HG03159 (cell line): ENCODE measurements around the gene POPDC2.
"Not testable (repeated sequence)": the region's sequence is repeated elsewhere in the genome, so short reads cannot be mapped to it uniquely, and the experiment has no call there.

Experiments used
- ATAC-seq: cut with Tn5 transposase; IDR thresholded peaks from one replicate; pipeline ENCODE4 v1.9.1; 2021; ENCODE audit warnings: mild to moderate bottlenecking, moderate library complexity; ENCODE audit not compliant: unreplicated experiment

Gene POPDC2

GRCh38 chr3:119620899-119621298 is 39.5 kb downstream of the POPDC2 start:
- no peak for ATAC-seq

GRCh38 chr3:119619094-119619493 is 41.3 kb downstream of the POPDC2 start:
- no peak for ATAC-seq

DNA sequence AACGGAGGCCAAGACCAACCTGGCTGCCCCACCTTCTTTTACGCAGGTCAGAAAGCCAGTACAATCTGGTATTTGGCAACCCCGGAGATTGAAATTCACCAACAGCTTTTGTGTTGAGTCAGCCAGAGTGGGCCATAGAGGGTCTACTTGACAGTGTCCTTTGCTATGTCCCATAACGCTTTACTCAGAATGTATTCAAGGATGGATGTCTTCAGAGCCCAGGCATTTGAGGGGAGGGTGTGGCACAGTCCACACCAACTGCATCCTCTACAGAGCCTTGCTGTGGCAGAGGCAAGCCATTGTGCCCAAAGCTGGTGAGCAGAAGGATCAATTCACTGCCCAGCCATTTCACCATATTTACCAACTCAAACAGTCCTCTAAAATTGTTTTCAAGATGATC is 44.3 kb downstream of the POPDC2 start:
- ATAC-seq, result no peak

DNA sequence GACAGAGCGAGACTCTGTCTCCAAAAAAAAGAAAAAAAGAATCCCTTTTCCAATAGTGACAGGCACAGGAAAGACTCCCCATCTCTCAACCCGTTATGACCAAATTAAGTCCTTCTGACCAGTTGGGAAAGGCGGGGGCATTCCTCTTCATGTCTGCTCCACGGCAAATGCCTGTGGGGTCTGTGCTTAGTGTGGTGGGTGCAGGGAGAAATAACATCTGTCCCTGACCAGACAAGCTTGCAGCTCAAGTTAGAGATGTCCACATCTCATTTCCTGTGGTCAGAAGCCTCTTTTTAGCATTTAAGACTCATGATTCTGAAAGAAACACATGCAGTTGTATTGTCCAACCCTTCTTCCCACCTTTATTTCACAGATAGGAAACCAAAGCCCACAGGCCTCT is 46.5 kb downstream of the POPDC2 start:
- no peak for ATAC-seq

DNA sequence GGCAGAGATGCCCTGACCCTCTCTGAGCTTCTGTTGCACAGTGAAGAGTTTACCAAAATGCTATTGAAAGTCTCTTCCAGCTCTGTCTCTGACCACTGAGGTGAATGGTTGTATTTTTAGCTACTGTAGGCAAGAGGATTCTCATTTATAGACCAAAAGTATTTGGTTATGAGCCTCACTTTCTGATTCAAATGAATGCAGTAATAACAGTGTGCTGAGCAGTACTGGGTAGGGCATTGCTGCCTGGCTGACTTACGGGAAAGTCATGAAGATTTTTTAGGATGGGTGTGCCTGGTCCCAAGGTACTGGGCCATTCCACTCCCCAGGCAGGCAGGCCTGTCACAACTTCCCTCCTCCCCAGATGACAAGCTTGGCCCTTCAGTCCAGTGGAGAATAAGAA is 47.2 kb downstream of the POPDC2 start:
- no peak for ATAC-seq

GRCh38 chr3:119611664-119612063 is 48.7 kb downstream of the POPDC2 start:
- no peak for ATAC-seq

DNA sequence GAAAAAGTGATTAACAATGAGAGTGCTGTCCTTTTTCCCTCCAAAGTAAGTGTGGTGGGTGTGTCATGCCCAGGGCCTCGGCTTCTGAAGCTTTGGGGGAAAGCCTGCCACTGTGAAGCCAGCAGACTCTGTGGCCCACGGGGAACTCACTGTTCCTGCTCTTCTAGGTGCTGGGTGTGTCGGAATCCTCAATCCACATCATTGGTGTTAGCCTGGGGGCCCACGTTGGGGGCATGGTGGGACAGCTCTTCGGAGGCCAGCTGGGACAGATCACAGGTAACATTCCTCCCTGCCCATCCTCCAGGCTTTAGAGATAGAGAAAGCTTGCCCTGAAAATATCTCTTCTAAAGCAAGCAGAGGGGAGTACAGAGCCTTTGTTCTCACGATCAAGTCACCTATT is 51.1 kb downstream of the POPDC2 start:
- ATAC-seq, result no peak

DNA sequence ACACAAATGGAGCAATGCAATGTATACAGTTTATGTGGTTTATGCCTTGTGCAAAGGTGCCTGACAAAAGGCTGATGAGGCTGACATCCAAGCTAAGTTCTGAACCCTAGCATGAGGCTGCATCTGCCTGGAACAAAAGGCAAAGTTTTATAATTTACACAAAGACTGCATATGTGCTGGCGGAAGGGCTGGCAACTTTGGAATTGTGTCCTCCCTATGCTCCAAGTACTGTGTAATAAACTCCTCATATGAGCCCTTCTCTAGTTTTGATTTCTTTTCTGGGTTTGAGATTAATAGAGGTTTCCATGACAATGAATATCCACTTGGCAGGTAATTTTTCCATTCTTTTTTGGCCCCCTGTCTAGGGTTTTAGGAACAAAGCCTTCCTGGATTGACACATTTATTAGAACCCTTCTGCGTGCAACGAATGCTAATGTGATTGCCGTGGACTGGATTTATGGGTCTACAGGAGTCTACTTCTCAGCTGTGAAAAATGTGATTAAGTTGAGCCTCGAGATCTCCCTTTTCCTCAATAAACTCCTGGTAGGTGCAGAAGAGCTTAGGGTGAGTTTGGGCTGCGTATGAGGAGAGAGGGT is 51.9 kb downstream of the POPDC2 start:
- no peak for ATAC-seq

GRCh38 chr3:119604878-119605277 is 55.5 kb downstream of the POPDC2 start:
- ATAC-seq, result no peak

DNA sequence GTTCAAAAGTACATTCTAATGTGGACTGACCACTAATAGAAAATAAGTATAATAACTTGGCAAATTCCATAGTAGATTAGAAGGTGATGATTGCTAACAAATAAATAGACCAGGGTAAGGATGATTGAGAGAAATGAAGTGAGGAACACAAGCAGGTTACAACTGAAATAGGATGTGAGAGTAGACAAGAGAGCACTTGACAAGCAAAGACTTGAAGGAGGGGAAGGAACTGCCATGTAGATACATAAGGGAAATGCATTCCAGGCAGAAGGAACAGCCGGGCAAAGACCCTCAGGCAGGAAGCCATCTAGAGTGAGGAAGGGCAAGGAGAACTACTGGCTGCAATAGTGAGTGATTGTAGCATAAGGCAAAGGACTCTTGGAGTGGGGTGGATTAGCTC is 57.7 kb downstream of the POPDC2 start:
- ATAC-seq, result no peak

GRCh38 chr3:119601154-119601553 is 59.2 kb downstream of the POPDC2 start:
- peak; percentile 17 for ATAC-seq

GRCh38 chr3:119600732-119601131 is 59.7 kb downstream of the POPDC2 start:
- peak; percentile 65 for ATAC-seq

DNA sequence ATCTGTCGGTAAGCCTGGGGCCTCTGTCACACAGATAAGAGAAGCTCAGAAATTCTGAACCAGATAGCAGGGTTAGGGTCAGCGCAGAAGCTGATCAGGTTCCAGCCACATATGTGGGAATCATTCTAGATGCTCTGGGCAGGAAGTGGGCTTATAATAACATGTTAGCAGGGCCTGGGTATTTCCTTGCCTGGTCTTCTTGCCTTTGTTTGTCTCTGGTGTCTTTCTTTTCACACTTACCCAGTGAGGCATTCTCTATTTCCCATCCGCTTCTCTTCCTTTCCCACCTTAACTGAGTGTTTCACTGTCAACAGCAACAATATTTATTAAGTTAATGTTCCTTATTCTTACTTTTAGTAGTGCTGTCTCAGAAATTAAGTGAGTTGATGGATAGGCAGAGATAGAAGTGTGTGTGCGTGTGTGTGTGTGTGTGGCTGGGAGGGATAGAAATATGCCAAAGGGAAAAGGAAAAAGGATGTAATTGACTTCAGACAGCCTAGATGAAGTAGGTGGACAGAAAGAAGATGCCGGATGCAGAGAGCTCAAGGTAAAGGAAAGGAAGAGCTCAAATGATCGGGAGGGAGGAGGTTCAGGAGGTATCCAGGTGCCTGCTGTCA is 60.7 kb downstream of the POPDC2 start:
- ATAC-seq, result no peak

DNA sequence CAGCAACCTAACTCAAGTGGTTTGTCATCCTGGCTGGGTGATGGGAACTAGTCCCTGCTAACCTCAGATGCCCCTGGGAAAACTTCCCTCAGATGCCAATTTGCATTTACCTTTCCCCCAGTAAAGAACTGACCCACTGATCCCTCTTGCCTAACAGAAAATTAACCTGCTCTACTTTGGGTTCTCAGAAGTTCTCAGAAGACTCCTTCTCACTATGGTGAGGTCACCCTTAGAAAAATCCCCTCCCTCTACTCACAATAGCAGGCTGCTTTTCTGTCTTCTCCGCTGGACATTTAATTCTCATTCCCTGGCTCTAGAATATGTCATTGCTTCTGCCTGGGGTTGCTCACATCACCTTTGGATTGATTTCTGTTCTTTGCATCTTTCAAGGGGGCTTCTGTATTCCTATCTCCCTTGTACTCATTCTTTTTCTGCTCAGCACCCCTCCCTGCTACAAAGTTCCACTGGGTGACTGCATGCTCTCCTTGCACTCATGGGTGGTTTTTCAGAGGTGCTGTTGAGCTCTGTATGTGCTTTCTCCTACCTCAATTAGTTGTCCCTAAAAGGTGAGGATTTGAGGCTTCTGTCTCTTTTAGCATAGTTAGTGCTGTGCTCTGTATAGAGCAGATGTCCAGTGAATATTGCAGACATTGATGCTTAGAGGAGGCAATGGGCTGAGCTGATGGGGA is 61.8 kb downstream of the POPDC2 start:
- peak; percentile 47 for ATAC-seq

DNA sequence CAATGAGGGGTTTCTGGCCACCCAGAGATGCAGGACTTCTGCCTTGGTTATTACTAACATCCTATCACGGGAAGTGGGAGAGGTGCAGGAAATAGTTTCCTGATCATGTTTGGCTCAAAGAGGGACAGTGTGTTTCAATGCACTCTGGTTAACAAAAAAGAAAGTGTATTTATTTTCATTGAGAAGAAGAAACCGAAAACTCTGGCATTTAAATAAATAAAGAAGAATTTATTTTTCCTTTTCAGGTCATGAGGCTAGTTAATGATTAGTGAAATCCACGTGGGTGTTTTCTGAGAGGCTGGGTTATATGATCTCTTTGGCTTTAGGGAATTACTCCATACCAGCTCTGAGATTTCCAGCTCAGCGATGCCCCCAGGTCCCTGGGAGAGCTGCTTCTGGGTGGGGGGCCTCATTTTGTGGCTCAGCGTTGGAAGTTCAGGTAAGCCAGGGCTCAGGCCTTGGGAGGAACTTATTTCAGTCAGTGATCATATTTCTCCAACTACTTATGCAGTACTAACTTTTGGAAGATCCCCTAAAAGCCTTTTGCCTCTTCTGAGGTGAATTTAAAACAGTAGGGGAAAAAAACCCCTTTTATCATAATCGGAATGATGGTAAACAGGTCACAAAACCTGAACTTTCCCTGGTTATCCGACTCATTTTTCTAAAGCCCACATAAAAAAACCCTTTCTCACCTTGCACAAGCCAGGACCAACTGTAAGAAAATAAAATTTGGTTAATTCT is 62.7 kb downstream of the POPDC2 start, which contains the start of gene PLA1A:
Gene PLA1A (plus strand): TSS at position 338 of the 741 bp plus-strand sequence. CDS start 29 bp downstream, at position 367.
- ATAC-seq, result no peak

DNA sequence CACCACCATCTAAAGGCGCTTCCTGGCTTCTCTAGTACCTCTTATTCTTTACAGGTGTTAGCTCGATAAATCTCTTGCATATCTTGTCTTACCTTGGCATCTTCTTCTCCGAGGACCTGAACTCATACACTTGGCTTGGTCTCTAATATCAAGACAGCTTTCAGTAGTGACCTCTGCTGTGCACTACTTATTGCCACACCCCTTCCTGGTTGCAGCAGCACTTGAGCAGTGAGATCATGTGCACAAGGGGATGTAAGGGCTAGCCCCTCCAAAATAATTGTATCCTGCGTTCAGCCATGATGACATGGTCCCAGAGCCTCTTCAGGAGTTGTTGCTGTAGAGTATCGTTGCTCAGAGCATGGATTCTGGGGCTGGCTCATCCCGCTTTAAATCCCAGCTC is 64.0 kb downstream of the POPDC2 start:
- ATAC-seq, result no peak

- ATAC-seq, result no peak
Measured at GRCh38 chr3:119595639-119596334, 64.6 kb downstream of the POPDC2 start.

DNA sequence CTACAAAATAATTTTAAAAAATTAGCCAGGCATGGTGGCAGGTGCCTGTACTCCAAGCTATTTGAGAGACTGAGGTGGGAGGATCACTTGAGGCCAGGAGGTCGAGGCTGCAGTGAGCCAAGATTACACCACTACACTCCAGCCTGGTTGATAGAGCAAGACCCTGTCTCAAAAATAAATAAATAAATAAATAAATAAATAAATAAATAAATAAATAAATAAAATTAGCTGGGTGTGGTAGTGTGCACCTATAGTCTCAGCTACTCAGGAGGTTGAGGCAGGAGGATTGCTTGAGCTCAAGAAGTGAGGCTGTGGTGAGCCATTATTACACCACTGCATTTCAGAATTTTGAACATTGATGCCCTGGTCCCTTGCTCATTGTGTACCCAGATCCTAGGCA is 65.5 kb downstream of the POPDC2 start:
- not testable (repeated sequence) for ATAC-seq

GRCh38 chr3:119594066-119594465 is 66.3 kb downstream of the POPDC2 start:
- no peak for ATAC-seq

GRCh38 chr3:119592861-119593260 is 67.5 kb downstream of the POPDC2 start:
- ATAC-seq, result no peak
